Spleen (tissue), 11 donors: ENCODE measurements around the gene TTLL5. TPM values are rescaled to one million over a fixed set of nuclear protein-coding genes. Genes with fewer than 3 reads are reported as not detected.

ENCODE experiments used
- DNase-seq: peaks from one replicate; pipeline ENCODE4 v3.0.0-alpha.2; 2020
- H3K27ac ChIP-seq, 8 donors: fragments of 200-600 bp; sonication (generic) in 7 of 8; 1 replicate in 4 of 8; 2 replicates in 4 of 8; pipeline versions ENCODE4 v1.5.0 to v1.8.0; 2016 to 2021; ENCODE audit warnings: inconsistent platforms in 4 of 8, mild to moderate bottlenecking in 4 of 8, moderate library complexity in 1 of 8
- H3K27me3 ChIP-seq, 7 donors: fragments of 200-600 bp; sonication (generic) in 6 of 7; replicated peaks in 1 of 7; 1 replicate in 4 of 7; 2 replicates in 3 of 7; pipeline versions ENCODE4 v1.5.0 to v1.8.0; 2016 to 2021; ENCODE audit warnings: inconsistent platforms in 3 of 7, mild to moderate bottlenecking in 1 of 7
- H3K36me3 ChIP-seq, 6 donors: fragments of 200-600 bp; sonication (generic) in 5 of 6; 1 replicate in 4 of 6; 2 replicates in 2 of 6; pipeline versions ENCODE4 v1.5.0 to v1.8.0; 2016 to 2021; ENCODE audit warnings: inconsistent platforms in 2 of 6
- H3K4me1 ChIP-seq, 6 donors: fragments of 200-600 bp; sonication (generic) in 5 of 6; 1 replicate in 3 of 6; 2 replicates in 3 of 6; pipeline versions ENCODE4 v1.5.0 to v1.8.0; 2016 to 2021; ENCODE audit warnings: inconsistent platforms in 3 of 6
- H3K4me3 ChIP-seq, 8 donors: fragments of 200-600 bp; sonication (generic) in 7 of 8; 1 replicate in 4 of 8; 2 replicates in 4 of 8; pipeline versions ENCODE4 v1.5.0 to v1.8.0; 2016 to 2021; ENCODE audit warnings: inconsistent platforms in 4 of 8, mild to moderate bottlenecking in 4 of 8, moderate library complexity in 2 of 8
- H3K9me3 ChIP-seq, 8 donors: fragments of 200-600 bp; sonication (generic) in 7 of 8; 1 replicate in 4 of 8; 2 replicates in 4 of 8; pipeline versions ENCODE4 v1.5.0 to v1.8.0; 2016 to 2021; ENCODE audit warnings: inconsistent platforms in 4 of 8
- POLR2A ChIP-seq, 3 donors: fragments of 450-650 bp; IDR thresholded peaks; one replicate each; pipeline ENCODE4 v1.5.1; 2017; ENCODE audit warnings: antibody characterized with exemption in 3 of 3, mild to moderate bottlenecking in 1 of 3
- POLR2AphosphoS5 ChIP-seq, 3 donors: sonication (generic); formaldehyde crosslinking; IDR thresholded peaks; one replicate each; pipeline ENCODE4 v1.5.1; 2017; ENCODE audit warnings: antibody characterized with exemption in 3 of 3
- WGBS, 5 donors: extraction: QIAGEN DNeasy Blood & Tissue Kit in 3 of 5; methylation state at CpG; one replicate each; pipeline versions ENCODE4 v1.1.5 to v1.1.7; 2013 to 2018; 5-methylcytosine and 5-hydroxymethylcytosine counted together
- intact Hi-C: fragments of 100-400 bp; cut with DNase I; formaldehyde crosslinking; loops from one replicate; pipeline ENCODE4 v1.15.0; 2023; ENCODE audit warnings: low total_unique reads
- polyA plus RNA-seq, 3 donors: library from polyadenylated mRNA; stranded (reverse); fragments of 200-250 nt; gene quantifications; one replicate each; pipeline ENCODE4 v1.2.1, GENCODE V29; 2013
- total RNA-seq, 7 donors: library from RNA; depleted of rRNA in 3 of 7; stranded (reverse); fragments of >200 nt in 3 of 7; fragmentation: NEBNext Ultra II Directional in 4 of 7; extraction: Animal tissue kit (Norgen Biotek cat#: 25700) in 4 of 7; gene quantifications; one replicate each; pipeline versions ENCODE4 v1.1.0 to v1.2.1, GENCODE V29; 2016 to 2021
- TF ChIP-seq, protein P1 (sequence below), 11 experiments: fragments of 200-600 bp in 7 of 11; fragments of 450-650 bp in 4 of 11; sonication (generic) in 4 of 11; IDR thresholded peaks in 8 of 11; conservative IDR thresholded peaks in 3 of 11; 1 replicate in 7 of 11; 2 replicates in 4 of 11; pipeline versions ENCODE4 v1.4.0 to v1.8.0; 2016 to 2021; ENCODE audit warnings: antibody characterized with exemption in 11 of 11, inconsistent platforms in 4 of 11, mild to moderate bottlenecking in 1 of 11
- donor health status: healthy with polysubstance abuse.
- donor health status: DM: no; HTN: no; CAD: no; lungs with moderate emphysema.
- donor health status: DM: no; HTN: no; CAD: no.
- donor health status: Bipolar disorder and iron deficiency.
- donor health status: healthy.
- donor health status: DM: no; HTN: no; CAD: no.
- donor health status: DM: yes; HTN: yes; CAD: no.

TTLL5 gene
- total and polyA plus RNA-seq, 10 donors = 4.5 to 44.1 (median 31.6) TPM

DNA sequence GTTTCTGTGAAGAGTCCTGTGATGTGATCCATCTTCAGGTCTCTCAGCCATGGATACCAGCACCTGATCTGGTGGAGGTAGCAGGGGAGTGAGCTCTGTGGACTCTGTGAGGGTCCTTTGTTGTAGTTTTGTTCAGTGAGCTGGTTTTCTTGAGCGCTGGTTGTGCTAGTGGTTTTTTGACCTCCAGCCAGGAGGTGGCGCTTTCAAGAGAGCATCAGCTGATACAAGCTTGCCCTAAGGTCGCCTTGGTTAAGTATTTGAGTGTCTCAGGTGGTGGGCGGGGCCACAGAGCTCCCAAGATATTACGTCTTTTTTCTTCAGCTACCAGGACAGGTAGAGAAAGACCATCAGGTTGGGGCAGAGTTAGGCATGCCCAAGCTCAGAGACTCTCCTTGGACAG is 139.7 kb downstream of the TTLL5 start:
- no peak overlapping the region for H3K27ac ChIP-seq

DNA sequence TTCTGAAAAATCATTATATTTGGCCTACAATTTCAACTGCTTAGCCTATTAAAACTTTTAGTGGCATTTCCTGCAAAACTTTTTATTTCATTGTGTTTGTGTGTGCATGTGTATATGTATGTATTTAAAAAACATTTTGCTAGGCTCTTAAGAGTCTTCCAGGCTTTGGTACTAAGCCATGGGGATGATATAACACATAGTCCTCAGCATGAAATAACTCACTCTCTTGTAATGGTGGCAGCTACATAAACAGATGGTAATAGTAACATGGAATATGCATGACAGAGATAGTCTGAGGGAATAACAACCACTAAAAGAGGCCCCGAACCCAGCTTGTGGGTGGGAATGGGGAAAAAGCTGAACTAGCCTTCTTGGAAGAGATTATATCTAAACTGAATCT is 141.4 kb downstream of the TTLL5 start:
- H3K27me3 ChIP-seq = no peaks in the 10 kb centered on the region
- DNase-seq = no peak
- no peak overlapping the region for H3K27ac ChIP-seq
- WGBS, 5 donors = 87 to 100% (median 97%) methylated on average over 1 of the region's 1 CpG
- H3K36me3 ChIP-seq = peaks cover 0 to 78% (median 5%) of the 10 kb centered on the region in 6 donors
- intact Hi-C loops = no loop called here
- no peaks in the 10 kb centered on the region for H3K4me1 ChIP-seq
- no peak overlapping the region for H3K4me3 ChIP-seq
- H3K9me3 ChIP-seq = peaks cover 0 to 19% (median 14%) of the 10 kb centered on the region in 8 donors
- no peak for TF ChIP-seq POLR2AphosphoS5 (IDR thresholded peaks at IDR 0.05)
- TF ChIP-seq POLR2A (IDR thresholded peaks at IDR 0.05) = no peak

More for the DNA sequence above, 139.7 kb downstream of the TTLL5 start:
- TF ChIP-seq POLR2A (IDR thresholded peaks at IDR 0.05) (no peak), POLR2AphosphoS5 (IDR thresholded peaks at IDR 0.05) (no peak)
- TF ChIP-seq, protein P1, sequence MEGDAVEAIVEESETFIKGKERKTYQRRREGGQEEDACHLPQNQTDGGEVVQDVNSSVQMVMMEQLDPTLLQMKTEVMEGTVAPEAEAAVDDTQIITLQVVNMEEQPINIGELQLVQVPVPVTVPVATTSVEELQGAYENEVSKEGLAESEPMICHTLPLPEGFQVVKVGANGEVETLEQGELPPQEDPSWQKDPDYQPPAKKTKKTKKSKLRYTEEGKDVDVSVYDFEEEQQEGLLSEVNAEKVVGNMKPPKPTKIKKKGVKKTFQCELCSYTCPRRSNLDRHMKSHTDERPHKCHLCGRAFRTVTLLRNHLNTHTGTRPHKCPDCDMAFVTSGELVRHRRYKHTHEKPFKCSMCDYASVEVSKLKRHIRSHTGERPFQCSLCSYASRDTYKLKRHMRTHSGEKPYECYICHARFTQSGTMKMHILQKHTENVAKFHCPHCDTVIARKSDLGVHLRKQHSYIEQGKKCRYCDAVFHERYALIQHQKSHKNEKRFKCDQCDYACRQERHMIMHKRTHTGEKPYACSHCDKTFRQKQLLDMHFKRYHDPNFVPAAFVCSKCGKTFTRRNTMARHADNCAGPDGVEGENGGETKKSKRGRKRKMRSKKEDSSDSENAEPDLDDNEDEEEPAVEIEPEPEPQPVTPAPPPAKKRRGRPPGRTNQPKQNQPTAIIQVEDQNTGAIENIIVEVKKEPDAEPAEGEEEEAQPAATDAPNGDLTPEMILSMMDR (IDR thresholded peaks at IDR 0.05 in 8 of 11, conservative IDR thresholded peaks at IDR 0.05 in 3 of 11) = no peak
- H3K36me3 ChIP-seq = peaks cover 0 to 73% (median 2%) of the 10 kb centered on the region in 6 donors
- intact Hi-C loops = no loop called here
- WGBS, 5 donors = 96 to 99% (median 97%) methylated on average over 5 of the region's 5 CpGs
- no peak overlapping the region for H3K4me3 ChIP-seq
- H3K9me3 ChIP-seq = peaks cover 0 to 33% (median 24%) of the 10 kb centered on the region in 8 donors
- no peaks in the 10 kb centered on the region for H3K27me3 ChIP-seq
- no peak for DNase-seq
- H3K4me1 ChIP-seq = no peaks in the 10 kb centered on the region

DNA sequence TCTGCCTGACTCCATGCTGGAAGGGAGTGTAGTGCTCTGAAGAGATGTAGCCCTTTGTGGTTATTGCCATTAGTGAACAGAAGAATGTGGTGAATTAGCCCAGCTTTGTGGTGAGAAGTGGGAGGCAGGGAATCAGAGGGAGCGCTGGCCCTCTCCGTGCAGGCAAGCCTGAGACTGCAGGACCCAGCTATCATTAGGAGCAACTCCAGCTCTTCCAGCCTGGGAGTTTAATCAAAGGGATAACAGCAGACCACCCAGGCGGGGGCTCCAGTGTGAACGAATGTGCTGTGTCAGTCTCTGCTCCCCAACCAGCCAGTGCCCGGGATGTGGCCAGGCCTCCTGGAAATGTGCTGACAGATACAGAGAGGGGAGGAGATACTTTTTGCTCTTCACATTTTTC is 142.7 kb downstream of the TTLL5 start:
- 81 to 90% (median 89%) methylated on average over 5 of the region's 5 CpGs for WGBS, 5 donors
- TF ChIP-seq, protein P1 (IDR thresholded peaks at IDR 0.05 in 8 of 11, conservative IDR thresholded peaks at IDR 0.05 in 3 of 11) = no peak
- TF ChIP-seq POLR2AphosphoS5 (IDR thresholded peaks at IDR 0.05) (no peak), POLR2A (IDR thresholded peaks at IDR 0.05) (no peak)

DNA sequence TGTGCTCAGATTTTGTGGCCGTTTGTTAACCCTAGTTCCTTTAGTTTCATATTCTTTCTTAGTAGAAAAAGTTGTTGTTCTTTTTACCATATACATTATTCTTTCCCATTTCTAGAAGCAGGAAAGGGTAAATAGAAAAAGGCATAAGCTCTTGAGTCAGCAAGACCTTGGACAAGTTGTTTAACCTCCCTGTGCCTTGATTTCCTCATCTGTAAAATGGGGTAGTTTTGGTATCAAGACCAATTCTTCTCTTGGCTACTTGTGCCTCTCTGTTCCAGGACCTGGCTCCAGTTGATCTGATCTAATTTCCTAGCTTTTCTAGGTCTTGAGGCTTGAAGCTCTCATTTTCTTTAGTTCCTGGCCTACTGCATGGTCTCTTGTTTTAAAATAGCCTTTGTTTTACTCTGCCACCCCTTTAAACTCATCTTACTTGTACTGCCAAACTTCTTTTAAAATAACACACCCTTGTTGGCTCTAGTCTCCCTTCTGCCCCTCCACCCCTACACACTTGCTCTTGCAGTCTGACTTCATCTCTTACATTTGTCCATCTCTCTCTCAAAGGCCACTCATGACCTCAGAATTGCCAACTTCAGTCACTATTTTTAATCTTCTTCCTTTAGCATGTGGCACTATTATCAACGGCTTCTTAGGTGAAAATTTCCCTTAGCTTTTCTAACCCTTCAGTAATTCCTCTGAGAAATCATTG is 143.7 kb downstream of the TTLL5 start:
- peaks cover 0 to 69% (median 5%) of the 10 kb centered on the region in 6 donors for H3K36me3 ChIP-seq
- intact Hi-C loops = no loop called here
- TF ChIP-seq POLR2AphosphoS5 (IDR thresholded peaks at IDR 0.05) = no peak
- TF ChIP-seq POLR2A (IDR thresholded peaks at IDR 0.05) = no peak
- TF ChIP-seq, protein P1 (IDR thresholded peaks at IDR 0.05 in 8 of 11, conservative IDR thresholded peaks at IDR 0.05 in 3 of 11) = no peak
- no peaks in the 10 kb centered on the region for H3K4me1 ChIP-seq
- WGBS, 5 donors = 83 to 88% (median 85%) methylated on average over 2 of the region's 2 CpGs
- peaks cover 0 to 10% (median 6%) of the 10 kb centered on the region in 8 donors for H3K9me3 ChIP-seq
- no peak overlapping the region for H3K27ac ChIP-seq
- DNase-seq = no peak
- H3K27me3 ChIP-seq = no peaks in the 10 kb centered on the region
- no peak overlapping the region for H3K4me3 ChIP-seq

More for the DNA sequence above, 142.7 kb downstream of the TTLL5 start:
- DNase-seq = no peak
- Histone ChIP-seq H3K36me3 (peaks cover 0 to 70% (median 5%) of the 10 kb centered on the region in 6 donors), H3K27me3 (no peaks in the 10 kb centered on the region), H3K9me3 (peaks cover 0 to 17% (median 13%) of the 10 kb centered on the region in 8 donors), H3K4me3 (no peak overlapping the region), H3K4me1 (no peaks in the 10 kb centered on the region), H3K27ac (no peak overlapping the region)
- intact Hi-C loops = no loop called here
